Measurements from ENCODE around the gene CFAP65. TPM values are rescaled to one million over a fixed set of nuclear protein-coding genes. Genes with fewer than 3 reads are reported as not detected.
A peak's percentile ranks its signal among the peaks of the same experiment; 100 is the strongest.

The CFAP65 gene
- total and polyA plus RNA-seq, 8 donors, result 0.06 to 0.38 (median 0.13) TPM

DNA sequence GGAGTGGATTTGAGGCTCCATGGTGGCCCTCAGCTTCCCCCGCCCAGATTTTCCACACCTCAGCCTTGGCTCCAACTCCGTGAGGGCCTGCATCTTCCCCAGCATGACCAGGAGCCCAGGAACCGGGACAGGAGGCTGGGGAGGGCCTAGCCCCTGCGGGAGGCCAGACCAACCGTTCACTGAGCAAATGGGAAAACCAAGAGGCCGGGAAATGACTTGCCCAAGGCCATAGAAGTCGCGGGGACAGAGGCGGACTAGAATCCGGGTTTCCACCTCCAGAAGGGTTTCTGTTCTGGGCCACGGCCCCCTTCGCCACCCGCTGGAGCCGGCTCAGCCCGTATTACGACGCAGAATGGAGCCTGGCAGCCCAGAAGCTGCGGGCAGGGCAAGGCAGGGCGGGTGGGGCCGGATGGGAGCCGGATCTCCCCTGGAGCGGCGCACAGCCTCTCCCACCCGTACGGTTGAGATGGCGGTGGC is 40.2 kb downstream of the CFAP65 start:
- Histone ChIP-seq H3K4me3 (peak overlapping the region; percentile 46 to 83 (median 59)), H3K9me3 (no peaks in the 10 kb centered on the region), H3K4me1 (peaks cover 3 to 21% (median 7%) of the 10 kb centered on the region in 3 donors), H3K36me3 (no peaks in the 10 kb centered on the region), H3K27ac (peak overlapping the region; percentile 92 to 97 (median 96)), H3K27me3 (no peaks in the 10 kb centered on the region)
- ATAC-seq, result peak in 1 of 4 donors; percentile 0
- DNase-seq, result peak in 1 of 6 donors; percentile 37
- WGBS, 2 donors, result 9 to 10% methylated on average over 26 of the region's 26 CpGs
- TF ChIP-seq, protein P1, sequence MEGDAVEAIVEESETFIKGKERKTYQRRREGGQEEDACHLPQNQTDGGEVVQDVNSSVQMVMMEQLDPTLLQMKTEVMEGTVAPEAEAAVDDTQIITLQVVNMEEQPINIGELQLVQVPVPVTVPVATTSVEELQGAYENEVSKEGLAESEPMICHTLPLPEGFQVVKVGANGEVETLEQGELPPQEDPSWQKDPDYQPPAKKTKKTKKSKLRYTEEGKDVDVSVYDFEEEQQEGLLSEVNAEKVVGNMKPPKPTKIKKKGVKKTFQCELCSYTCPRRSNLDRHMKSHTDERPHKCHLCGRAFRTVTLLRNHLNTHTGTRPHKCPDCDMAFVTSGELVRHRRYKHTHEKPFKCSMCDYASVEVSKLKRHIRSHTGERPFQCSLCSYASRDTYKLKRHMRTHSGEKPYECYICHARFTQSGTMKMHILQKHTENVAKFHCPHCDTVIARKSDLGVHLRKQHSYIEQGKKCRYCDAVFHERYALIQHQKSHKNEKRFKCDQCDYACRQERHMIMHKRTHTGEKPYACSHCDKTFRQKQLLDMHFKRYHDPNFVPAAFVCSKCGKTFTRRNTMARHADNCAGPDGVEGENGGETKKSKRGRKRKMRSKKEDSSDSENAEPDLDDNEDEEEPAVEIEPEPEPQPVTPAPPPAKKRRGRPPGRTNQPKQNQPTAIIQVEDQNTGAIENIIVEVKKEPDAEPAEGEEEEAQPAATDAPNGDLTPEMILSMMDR (IDR thresholded peaks at IDR 0.05), result no peak
- intact Hi-C loops (cut with DNase I), result no loop called here
- FAIRE-seq, result no peak

DNA sequence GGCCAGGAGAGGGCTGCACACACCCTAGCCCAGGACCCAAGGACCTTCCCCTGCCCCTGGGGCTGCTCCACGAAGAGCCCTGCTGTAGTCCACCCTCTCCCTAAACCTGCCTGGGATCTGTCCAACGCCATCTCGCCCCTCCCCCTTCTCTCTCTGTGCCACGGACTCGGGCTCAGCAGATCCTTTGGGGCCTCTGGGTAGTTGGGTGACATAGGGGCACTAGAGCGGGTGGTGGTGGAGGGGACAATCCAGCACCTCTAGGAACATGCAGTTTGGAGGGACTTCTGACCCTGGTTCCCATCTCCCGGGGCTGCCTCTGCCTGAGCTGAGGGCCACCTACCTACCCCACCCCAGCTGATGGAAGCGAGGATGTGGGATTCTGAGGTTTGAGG is 40.8 kb downstream of the CFAP65 start:
- H3K4me1 ChIP-seq, result peaks cover 3 to 25% (median 7%) of the 10 kb centered on the region in 3 donors
- peak in 1 of 4 donors; percentile 5 for ATAC-seq
- H3K27ac ChIP-seq, result peak overlapping the region; percentile 92 to 97 (median 96)
- peak overlapping the region; percentile 46 to 83 (median 59) for H3K4me3 ChIP-seq
- TF ChIP-seq, protein P1 (IDR thresholded peaks at IDR 0.05), result no peak
- no peaks in the 10 kb centered on the region for H3K27me3 ChIP-seq
- WGBS, 2 donors, result 22 to 24% methylated on average over 7 to 8 of the region's 8 CpGs
- H3K36me3 ChIP-seq, result no peaks in the 10 kb centered on the region
- intact Hi-C loops (cut with DNase I), result no loop called here
- peak; percentile 68 to 88 (median 76) for DNase-seq
- H3K9me3 ChIP-seq, result no peaks in the 10 kb centered on the region
- FAIRE-seq, result no peak

DNA sequence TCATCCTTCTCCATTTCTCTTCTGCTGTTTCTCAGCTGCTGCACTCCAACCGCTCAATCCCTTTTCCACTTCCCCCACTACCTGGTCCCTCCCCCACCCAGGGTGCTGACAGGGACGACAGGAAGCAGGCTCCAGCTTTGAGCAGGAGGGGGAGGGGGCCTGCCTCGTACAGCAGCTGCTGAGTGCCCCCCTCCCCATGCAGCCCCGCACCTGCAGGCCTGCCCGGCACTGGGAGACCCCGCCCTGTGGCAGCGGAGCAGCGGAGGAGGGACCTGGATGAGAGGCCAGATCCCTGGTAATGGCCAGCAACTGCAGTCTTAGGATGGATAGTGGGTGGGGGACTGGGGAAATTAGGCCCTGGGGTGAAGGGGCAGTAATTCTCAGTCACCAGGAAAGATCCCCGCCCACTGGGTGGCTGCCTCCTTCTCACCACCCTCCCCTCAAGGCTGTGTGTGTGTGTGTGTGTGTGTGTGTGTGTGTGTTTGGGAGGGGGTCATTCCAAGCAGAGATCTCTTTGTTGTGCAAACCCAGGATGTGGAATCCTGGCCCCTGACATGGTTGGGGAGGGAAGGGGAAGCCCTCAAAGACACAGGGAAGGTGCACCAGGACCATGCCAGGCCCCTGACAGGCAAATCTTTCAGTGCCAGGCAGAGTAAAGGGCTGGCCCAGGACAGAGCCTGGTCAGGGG is 41.3 kb downstream of the CFAP65 start:
- WGBS, 2 donors, result 18 to 29% methylated on average over 9 of the region's 9 CpGs
- intact Hi-C loops (cut with DNase I), result no loop called here
- no peak for FAIRE-seq
- no peak for ATAC-seq
- Histone ChIP-seq H3K9me3 (no peaks in the 10 kb centered on the region), H3K4me1 (peaks cover 3 to 25% (median 7%) of the 10 kb centered on the region in 3 donors), H3K4me3 (peak overlapping the region; percentile 46 to 83 (median 59)), H3K27ac (peak overlapping the region; percentile 92 to 97 (median 96)), H3K36me3 (no peaks in the 10 kb centered on the region), H3K27me3 (peaks cover 0 to 1% (median 0%) of the 10 kb centered on the region in 4 donors)
- TF ChIP-seq, protein P1 (IDR thresholded peaks at IDR 0.05), result no peak
- peak in 5 of 6 donors; percentile 54 to 89 (median 58) for DNase-seq

DNA sequence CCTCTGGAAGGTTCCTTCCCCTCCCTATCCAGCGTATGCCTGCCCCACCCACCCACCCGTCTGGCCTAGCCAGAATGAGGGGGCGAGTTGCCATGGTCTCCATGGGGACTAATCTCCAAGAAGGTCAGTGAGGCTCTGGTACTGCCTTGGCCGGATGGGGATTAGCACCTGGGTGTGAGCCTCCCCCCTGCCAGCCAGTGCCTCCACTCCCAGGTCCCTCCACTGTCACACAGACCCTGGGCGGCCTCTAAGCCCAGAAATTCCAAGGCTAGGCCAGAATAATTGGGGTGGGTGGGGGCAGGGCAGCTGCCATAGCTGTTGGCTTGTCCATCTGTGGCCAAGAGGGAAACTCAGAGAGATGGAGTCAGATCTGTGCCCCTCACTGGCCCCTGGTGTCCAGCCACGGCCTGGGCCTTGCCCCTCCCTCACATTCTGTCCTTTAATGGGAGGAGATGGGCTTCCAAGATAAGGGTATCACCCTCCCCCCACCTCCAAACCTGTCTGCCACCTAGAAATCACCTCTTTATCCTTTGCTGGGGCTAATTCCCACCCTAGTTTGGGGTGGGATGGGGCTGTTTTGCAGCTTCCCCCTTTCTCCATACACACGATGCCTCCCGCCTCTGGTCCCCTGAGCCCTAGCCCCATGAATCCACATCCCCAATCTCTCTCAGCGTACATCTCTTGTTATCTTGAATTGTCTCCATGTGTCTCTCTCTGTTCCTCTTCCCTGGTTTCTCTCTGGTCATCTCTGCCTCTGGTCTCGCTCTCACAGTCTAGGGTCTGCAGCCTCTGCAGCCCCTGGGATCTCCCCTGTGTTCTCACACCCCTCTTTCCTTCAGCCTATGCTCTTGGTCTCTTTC is 42.1 kb downstream of the CFAP65 start:
- peaks cover 0 to 4% (median 0%) of the 10 kb centered on the region in 4 donors for H3K27me3 ChIP-seq
- intact Hi-C loops (cut with DNase I), result no loop called here
- 37 to 53% methylated on average over 9 to 10 of the region's 10 CpGs for WGBS, 2 donors

More for the DNA sequence above, 42.1 kb downstream of the CFAP65 start:
- Histone ChIP-seq H3K27ac (peak overlapping the region; percentile 26 to 97 (median 68)), H3K9me3 (no peaks in the 10 kb centered on the region), H3K4me3 (peak overlapping the region in 1 of 4 donors; percentile 83), H3K36me3 (no peaks in the 10 kb centered on the region), H3K4me1 (peaks cover 3 to 25% (median 7%) of the 10 kb centered on the region in 3 donors)
- no peak for FAIRE-seq
- DNase-seq, result peak in 3 of 6 donors; percentile 27 to 59 (median 45)
- TF ChIP-seq, protein P1 (IDR thresholded peaks at IDR 0.05), result no peak
- ATAC-seq, result no peak

Data from pancreas (tissue), 10 donors.